ENCODE measurements around the gene LMOD1. TPM values are rescaled to one million over a fixed set of nuclear protein-coding genes. Genes with fewer than 3 reads are reported as not detected.
A peak's percentile ranks its signal among the peaks of the same experiment; 100 is the strongest.

Gene LMOD1
- total and polyA plus RNA-seq, 2 donors from 2014 or later = 9.5 to 33.3 TPM

- H3K4me3 ChIP-seq (ENCODE audit: low read length in 3 of 3) = peak overlapping the region; percentile 94 to 98 (median 94)
Measured at GRCh38 chr1:201954263-201955008, 8.1 kb upstream of the LMOD1 start.

GRCh38 chr1:201949491-201949890 lies 3.1 kb upstream of the LMOD1 start:
- H3K27me3 ChIP-seq (ENCODE audit: control insufficient read depth, insufficient read depth, low read length) = no peaks in the 10 kb centered on the region
- no peak overlapping the region for H3K27ac ChIP-seq (ENCODE audit: low read depth in 2 of 2, low read length in 2 of 2)
- H3K4me1 ChIP-seq (ENCODE audit: control insufficient read depth in 2 of 3, insufficient read depth in 2 of 3, low read depth in 1 of 3, low read length in 3 of 3) = peaks cover 0 to 10% (median 4%) of the 10 kb centered on the region in 3 donors
- intact Hi-C loops (cut with DNase I) = no loop called here
- H3K9me3 ChIP-seq (ENCODE audit: control insufficient read depth in 2 of 3, insufficient read depth in 1 of 3, low read length in 3 of 3) = no peaks in the 10 kb centered on the region
- no peak for FAIRE-seq
- no peak overlapping the region for H3K4me3 ChIP-seq (ENCODE audit: low read length in 3 of 3)
- TF ChIP-seq, protein P1, sequence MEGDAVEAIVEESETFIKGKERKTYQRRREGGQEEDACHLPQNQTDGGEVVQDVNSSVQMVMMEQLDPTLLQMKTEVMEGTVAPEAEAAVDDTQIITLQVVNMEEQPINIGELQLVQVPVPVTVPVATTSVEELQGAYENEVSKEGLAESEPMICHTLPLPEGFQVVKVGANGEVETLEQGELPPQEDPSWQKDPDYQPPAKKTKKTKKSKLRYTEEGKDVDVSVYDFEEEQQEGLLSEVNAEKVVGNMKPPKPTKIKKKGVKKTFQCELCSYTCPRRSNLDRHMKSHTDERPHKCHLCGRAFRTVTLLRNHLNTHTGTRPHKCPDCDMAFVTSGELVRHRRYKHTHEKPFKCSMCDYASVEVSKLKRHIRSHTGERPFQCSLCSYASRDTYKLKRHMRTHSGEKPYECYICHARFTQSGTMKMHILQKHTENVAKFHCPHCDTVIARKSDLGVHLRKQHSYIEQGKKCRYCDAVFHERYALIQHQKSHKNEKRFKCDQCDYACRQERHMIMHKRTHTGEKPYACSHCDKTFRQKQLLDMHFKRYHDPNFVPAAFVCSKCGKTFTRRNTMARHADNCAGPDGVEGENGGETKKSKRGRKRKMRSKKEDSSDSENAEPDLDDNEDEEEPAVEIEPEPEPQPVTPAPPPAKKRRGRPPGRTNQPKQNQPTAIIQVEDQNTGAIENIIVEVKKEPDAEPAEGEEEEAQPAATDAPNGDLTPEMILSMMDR (IDR thresholded peaks at IDR 0.05; ENCODE audit: borderline replicate concordance, extremely low read depth, insufficient read depth) = no peak
- H3K36me3 ChIP-seq (ENCODE audit: control insufficient read depth in 2 of 3, insufficient read depth in 3 of 3, low read length in 3 of 3) = no peaks in the 10 kb centered on the region
- no peak overlapping the region for H3K9ac ChIP-seq (ENCODE audit: low read length in 3 of 3)
- no peak for DNase-seq

More at GRCh38 chr1:201954263-201955008, 8.1 kb upstream of the LMOD1 start:
- H3K9me3 ChIP-seq (ENCODE audit: control insufficient read depth in 2 of 3, insufficient read depth in 1 of 3, low read length in 3 of 3) = no peaks in the 10 kb centered on the region
- peaks cover 0 to 12% (median 9%) of the 10 kb centered on the region in 3 donors for H3K36me3 ChIP-seq (ENCODE audit: control insufficient read depth in 2 of 3, insufficient read depth in 3 of 3, low read length in 3 of 3)
- no peaks in the 10 kb centered on the region for H3K4me1 ChIP-seq (ENCODE audit: control insufficient read depth in 2 of 3, insufficient read depth in 2 of 3, low read depth in 1 of 3, low read length in 3 of 3)
- FAIRE-seq = no peak
- no peak for DNase-seq
- H3K27me3 ChIP-seq (ENCODE audit: control insufficient read depth, insufficient read depth, low read length) = no peaks in the 10 kb centered on the region
- peak overlapping the region in 2 of 3 donors; percentile 56 to 96 for H3K9ac ChIP-seq (ENCODE audit: low read length in 3 of 3)
- peak overlapping the region; percentile 75 to 76 for H3K27ac ChIP-seq (ENCODE audit: low read depth in 2 of 2, low read length in 2 of 2)
- TF ChIP-seq, protein P1 (IDR thresholded peaks at IDR 0.05; ENCODE audit: borderline replicate concordance, extremely low read depth, insufficient read depth) = no peak
- intact Hi-C loops (cut with DNase I) = loop anchor here (5.0 kb wide), 1 partner anchor 57 kb away; no protein-coding TSS in a partner anchor

DNA sequence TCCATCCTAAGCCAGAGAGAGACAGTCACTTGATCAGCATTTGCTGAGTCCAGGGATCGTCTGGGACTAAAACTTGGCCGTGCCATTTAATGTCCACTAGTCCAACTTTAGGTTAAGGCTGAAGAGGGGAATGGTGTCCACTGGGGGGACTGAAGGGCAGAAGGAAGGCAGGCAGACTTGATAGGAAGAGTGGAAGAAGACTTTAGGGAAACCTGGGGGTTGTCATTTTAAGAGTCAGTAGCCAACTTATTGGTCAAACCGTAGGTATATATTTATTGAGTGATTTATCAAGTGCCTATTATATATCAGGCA lies 1.3 kb upstream of the LMOD1 start:
- H3K9me3 ChIP-seq (ENCODE audit: control insufficient read depth in 2 of 3, insufficient read depth in 1 of 3, low read length in 3 of 3) = no peaks in the 10 kb centered on the region
- H3K27me3 ChIP-seq (ENCODE audit: control insufficient read depth, insufficient read depth, low read length) = no peaks in the 10 kb centered on the region
- no peak overlapping the region for H3K4me3 ChIP-seq (ENCODE audit: low read length in 3 of 3)
- intact Hi-C loops (cut with DNase I) = no loop called here
- peaks cover 0 to 10% (median 4%) of the 10 kb centered on the region in 3 donors for H3K4me1 ChIP-seq (ENCODE audit: control insufficient read depth in 2 of 3, insufficient read depth in 2 of 3, low read depth in 1 of 3, low read length in 3 of 3)
- H3K27ac ChIP-seq (ENCODE audit: low read depth in 2 of 2, low read length in 2 of 2) = peak overlapping the region in 1 of 2 donors; percentile 13
- no peaks in the 10 kb centered on the region for H3K36me3 ChIP-seq (ENCODE audit: control insufficient read depth in 2 of 3, insufficient read depth in 3 of 3, low read length in 3 of 3)
- TF ChIP-seq, protein P1 (IDR thresholded peaks at IDR 0.05; ENCODE audit: borderline replicate concordance, extremely low read depth, insufficient read depth) = no peak
- no peak overlapping the region for H3K9ac ChIP-seq (ENCODE audit: low read length in 3 of 3)
- FAIRE-seq (no peak), DNase-seq (no peak)
